Measurements from ENCODE around the gene USP47.
A peak's percentile ranks its signal among the peaks of the same experiment; 100 is the strongest.

Gene USP47

GRCh38 chr11:11843642-11844041, 1.9 kb downstream of the USP47 start:
- Mint-ChIP-seq H3K36me3 (ENCODE audit: low read depth) (peaks cover 5% of the 10 kb centered on the region), H3K27ac (no peak overlapping the region), H3K9me3 (no peaks in the 10 kb centered on the region), H3K4me3 (no peak overlapping the region), H3K4me1 (ENCODE audit: low read depth) (peaks cover 18% of the 10 kb centered on the region), H3K27me3 (no peaks in the 10 kb centered on the region)
- no peak for DNase-seq

GRCh38 chr11:11844272-11844671, 2.5 kb downstream of the USP47 start:
- DNase-seq, result no peak
- Mint-ChIP-seq H3K4me1 (ENCODE audit: low read depth) (peaks cover 25% of the 10 kb centered on the region), H3K9me3 (no peaks in the 10 kb centered on the region), H3K27ac (no peak overlapping the region), H3K36me3 (ENCODE audit: low read depth) (peaks cover 5% of the 10 kb centered on the region), H3K27me3 (no peaks in the 10 kb centered on the region), H3K4me3 (no peak overlapping the region)

- no peaks in the 10 kb centered on the region for H3K27me3 Mint-ChIP-seq
- peaks cover 5% of the 10 kb centered on the region for H3K36me3 Mint-ChIP-seq (ENCODE audit: low read depth)
- DNase-seq, result no peak
- H3K9me3 Mint-ChIP-seq, result no peaks in the 10 kb centered on the region
- H3K4me1 Mint-ChIP-seq (ENCODE audit: low read depth), result peaks cover 33% of the 10 kb centered on the region
- H3K27ac Mint-ChIP-seq, result no peak overlapping the region
- H3K4me3 Mint-ChIP-seq, result no peak overlapping the region
These were observed 3.3 kb downstream of the USP47 start for GRCh38 chr11:11845071-11845470.

DNA sequence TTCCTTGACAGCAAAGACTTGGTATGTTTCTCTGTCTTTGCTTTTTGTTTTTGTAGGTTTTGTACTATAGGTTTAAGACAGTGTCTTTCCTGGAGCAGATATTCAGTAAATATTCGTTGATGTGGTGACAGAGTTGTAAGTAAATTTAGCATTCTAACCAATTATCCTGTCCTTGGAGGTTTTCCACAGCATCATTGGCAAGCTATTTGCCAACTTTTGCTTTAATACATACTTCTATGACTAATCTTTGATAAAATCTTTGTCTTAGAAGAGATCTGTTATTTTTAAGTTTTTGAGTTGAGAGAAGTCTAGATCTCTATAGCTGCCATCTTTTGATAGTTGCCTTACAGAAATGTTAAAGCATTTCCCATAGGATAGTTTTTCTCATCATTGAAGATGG, 3.8 kb downstream of the USP47 start:
- Mint-ChIP-seq H3K27me3 (no peaks in the 10 kb centered on the region), H3K9me3 (no peaks in the 10 kb centered on the region), H3K4me1 (ENCODE audit: low read depth) (peaks cover 37% of the 10 kb centered on the region), H3K4me3 (no peak overlapping the region), H3K27ac (no peak overlapping the region), H3K36me3 (ENCODE audit: low read depth) (peaks cover 5% of the 10 kb centered on the region)
- DNase-seq, result no peak

GRCh38 chr11:11847082-11847481, 5.3 kb downstream of the USP47 start:
- Mint-ChIP-seq H3K4me1 (ENCODE audit: low read depth) (peaks cover 46% of the 10 kb centered on the region), H3K9me3 (no peaks in the 10 kb centered on the region), H3K36me3 (ENCODE audit: low read depth) (peaks cover 4% of the 10 kb centered on the region), H3K27ac (peak overlapping the region; percentile 50), H3K4me3 (peak overlapping the region; percentile 0), H3K27me3 (no peaks in the 10 kb centered on the region)
- DNase-seq, result no peak

GRCh38 chr11:11848891-11849746, 7.3 kb downstream of the USP47 start:
- no peaks in the 10 kb centered on the region for H3K27me3 Mint-ChIP-seq
- no peak overlapping the region for H3K4me3 Mint-ChIP-seq
- peaks cover 4% of the 10 kb centered on the region for H3K36me3 Mint-ChIP-seq (ENCODE audit: low read depth)
- peak overlapping the region; percentile 65 for H3K27ac Mint-ChIP-seq
- H3K9me3 Mint-ChIP-seq, result no peaks in the 10 kb centered on the region
- peaks cover 62% of the 10 kb centered on the region for H3K4me1 Mint-ChIP-seq (ENCODE audit: low read depth)
- DNase-seq, result peak; percentile 60

DNA sequence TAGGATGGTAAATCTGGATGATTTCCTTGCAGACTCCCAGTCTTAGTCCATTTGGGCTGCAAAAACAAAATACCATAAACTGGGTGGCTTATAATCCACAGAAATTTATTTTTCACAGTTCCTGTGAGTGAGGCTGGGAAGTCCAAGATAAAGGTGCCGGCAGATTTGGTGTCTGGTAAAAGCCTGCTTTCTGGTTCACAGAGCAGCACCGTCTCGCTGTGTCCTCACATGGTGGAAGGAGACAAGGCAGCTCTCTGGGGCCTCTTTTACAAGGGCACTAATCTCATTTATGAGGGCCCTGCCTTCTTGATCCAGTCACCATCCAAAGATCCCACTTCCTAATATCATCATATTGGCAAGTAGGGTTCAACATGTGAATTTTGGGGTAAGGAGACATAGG, 8.9 kb downstream of the USP47 start:
- H3K36me3 Mint-ChIP-seq (ENCODE audit: low read depth), result peaks cover 2% of the 10 kb centered on the region
- H3K4me1 Mint-ChIP-seq (ENCODE audit: low read depth), result peaks cover 71% of the 10 kb centered on the region
- no peak overlapping the region for H3K4me3 Mint-ChIP-seq
- no peak for DNase-seq
- no peaks in the 10 kb centered on the region for H3K27me3 Mint-ChIP-seq
- H3K9me3 Mint-ChIP-seq, result no peaks in the 10 kb centered on the region
- peak overlapping the region; percentile 11 for H3K27ac Mint-ChIP-seq

- H3K9me3 Mint-ChIP-seq, result no peaks in the 10 kb centered on the region
- peaks cover 2% of the 10 kb centered on the region for H3K36me3 Mint-ChIP-seq (ENCODE audit: low read depth)
- H3K27ac Mint-ChIP-seq, result peak overlapping the region; percentile 29
- H3K27me3 Mint-ChIP-seq, result no peaks in the 10 kb centered on the region
- DNase-seq, result no peak
- H3K4me3 Mint-ChIP-seq, result no peak overlapping the region
- H3K4me1 Mint-ChIP-seq (ENCODE audit: low read depth), result peaks cover 70% of the 10 kb centered on the region
These were observed 14.9 kb downstream of the USP47 start for GRCh38 chr11:11856638-11857037.

DNA sequence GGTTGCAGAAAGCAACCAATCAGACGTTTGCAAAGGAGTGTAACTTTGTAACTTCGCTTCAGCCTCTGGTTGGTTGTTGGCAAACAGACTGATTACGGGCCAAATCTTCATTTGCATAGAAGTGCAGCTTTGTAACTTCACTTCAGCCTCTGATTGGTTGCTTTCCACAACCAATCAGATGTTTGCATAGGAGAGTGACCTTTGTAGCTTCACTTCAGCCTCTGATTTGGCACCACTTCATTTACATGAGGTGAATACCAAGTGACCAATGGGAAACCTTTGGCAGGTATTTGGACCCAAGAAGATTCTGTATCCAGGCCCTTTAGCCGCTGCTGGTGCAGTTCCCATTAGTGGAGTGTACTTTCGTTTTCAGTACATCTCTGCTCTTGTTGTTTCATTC, 16.0 kb downstream of the USP47 start:
- Mint-ChIP-seq H3K36me3 (ENCODE audit: low read depth) (peaks cover 2% of the 10 kb centered on the region), H3K4me1 (ENCODE audit: low read depth) (peaks cover 68% of the 10 kb centered on the region), H3K4me3 (peak overlapping the region; percentile 37), H3K9me3 (no peaks in the 10 kb centered on the region), H3K27me3 (no peaks in the 10 kb centered on the region), H3K27ac (no peak overlapping the region)
- DNase-seq, result no peak

- Mint-ChIP-seq H3K9me3 (no peaks in the 10 kb centered on the region), H3K27me3 (no peaks in the 10 kb centered on the region), H3K36me3 (ENCODE audit: low read depth) (peaks cover 2% of the 10 kb centered on the region), H3K27ac (peak overlapping the region; percentile 45), H3K4me3 (no peak overlapping the region), H3K4me1 (ENCODE audit: low read depth) (peaks cover 64% of the 10 kb centered on the region)
- no peak for DNase-seq
These were observed 16.9 kb downstream of the USP47 start for GRCh38 chr11:11858676-11859075.

DNA sequence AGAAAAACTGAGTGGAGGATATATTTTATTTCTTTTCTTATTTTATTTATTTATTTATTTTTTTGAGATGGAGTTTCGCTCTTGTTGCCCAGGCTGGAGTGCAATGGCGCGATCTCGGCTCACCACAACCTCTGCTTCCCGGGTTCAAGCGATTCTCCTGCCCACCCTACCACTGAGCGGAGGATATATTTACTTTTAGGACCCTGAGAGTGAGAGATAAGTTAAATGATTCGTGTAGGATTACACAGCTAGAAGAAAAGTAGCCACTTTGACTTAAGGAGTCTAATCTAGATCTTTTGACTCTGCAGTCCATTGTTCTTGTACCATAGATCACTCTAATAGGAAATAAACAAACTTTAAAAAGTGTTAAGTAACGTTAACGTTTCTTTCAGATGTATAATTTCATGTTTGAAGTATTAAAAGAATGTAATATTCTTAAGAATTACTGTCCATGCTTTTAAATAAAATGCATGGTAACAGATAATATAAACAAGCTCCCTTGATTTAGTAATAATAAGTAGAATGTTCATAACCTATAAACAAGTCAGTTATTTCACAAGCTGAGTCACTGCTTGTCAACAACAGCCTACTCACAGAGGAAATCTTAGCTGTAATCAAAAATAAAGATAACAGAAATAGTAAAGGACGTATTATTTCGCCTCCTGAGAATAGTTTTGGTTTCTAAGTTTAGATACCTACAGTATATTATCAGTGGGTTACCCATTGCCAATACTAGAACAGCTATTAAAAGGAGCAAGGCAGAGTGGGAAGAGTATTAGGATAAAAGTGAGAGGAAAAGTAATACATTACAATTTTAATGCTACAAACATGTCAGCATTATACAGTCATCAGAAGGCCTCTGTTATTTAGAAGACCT, 18.6 kb downstream of the USP47 start:
- DNase-seq, result no peak
- Mint-ChIP-seq H3K36me3 (ENCODE audit: low read depth) (peaks cover 2% of the 10 kb centered on the region), H3K27ac (no peak overlapping the region), H3K4me3 (no peak overlapping the region), H3K9me3 (no peaks in the 10 kb centered on the region), H3K27me3 (no peaks in the 10 kb centered on the region), H3K4me1 (ENCODE audit: low read depth) (peaks cover 68% of the 10 kb centered on the region)

DNA sequence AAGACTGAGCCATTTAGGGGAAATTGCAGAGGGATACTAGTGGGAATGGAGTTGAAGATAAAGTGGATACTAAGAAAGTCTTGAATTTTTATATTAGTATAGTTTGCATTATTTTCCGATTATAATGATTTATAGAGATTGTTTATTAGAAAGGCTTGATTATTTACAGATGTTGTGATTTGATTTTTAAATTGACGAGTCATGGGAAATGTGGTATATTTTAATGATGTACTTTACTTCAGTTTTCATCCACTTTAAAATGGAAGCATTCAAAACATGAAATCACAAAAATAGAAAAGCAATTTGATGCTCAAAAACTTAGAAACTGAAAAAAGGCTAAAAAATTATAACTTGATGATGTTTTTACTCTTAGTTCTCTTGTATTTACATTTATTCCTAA, 21.2 kb downstream of the USP47 start:
- Mint-ChIP-seq H3K9me3 (peaks cover 6% of the 10 kb centered on the region), H3K4me3 (no peak overlapping the region), H3K27me3 (no peaks in the 10 kb centered on the region), H3K4me1 (ENCODE audit: low read depth) (peaks cover 68% of the 10 kb centered on the region), H3K27ac (no peak overlapping the region), H3K36me3 (ENCODE audit: low read depth) (peaks cover 21% of the 10 kb centered on the region)
- DNase-seq, result no peak

GRCh38 chr11:11864332-11864731, 22.6 kb downstream of the USP47 start:
- Mint-ChIP-seq H3K9me3 (peaks cover 6% of the 10 kb centered on the region), H3K4me3 (no peak overlapping the region), H3K36me3 (ENCODE audit: low read depth) (peaks cover 23% of the 10 kb centered on the region), H3K27me3 (no peaks in the 10 kb centered on the region), H3K27ac (peak overlapping the region; percentile 10), H3K4me1 (ENCODE audit: low read depth) (peaks cover 64% of the 10 kb centered on the region)
- no peak for DNase-seq

DNA sequence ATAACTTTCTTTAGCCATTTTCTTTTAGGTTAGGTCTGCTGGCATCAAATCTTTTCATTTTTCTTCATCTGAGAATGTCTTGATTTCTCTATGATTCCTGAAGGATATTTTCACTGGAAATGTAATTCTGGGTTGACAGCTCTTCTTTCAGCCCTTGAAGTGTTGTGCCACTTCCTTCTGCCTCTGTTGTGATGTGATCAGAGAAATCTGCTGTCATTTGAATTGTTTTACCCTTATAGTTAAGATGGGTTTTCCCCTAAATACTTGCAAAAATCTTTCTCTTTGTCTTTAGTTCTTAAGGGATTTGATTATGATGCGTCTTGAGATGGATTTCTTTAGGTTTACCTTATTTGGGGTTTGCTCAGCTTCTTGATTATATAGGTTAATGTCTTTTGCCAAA, 23.0 kb downstream of the USP47 start:
- Mint-ChIP-seq H3K27me3 (no peaks in the 10 kb centered on the region), H3K4me1 (ENCODE audit: low read depth) (peaks cover 66% of the 10 kb centered on the region), H3K36me3 (ENCODE audit: low read depth) (peaks cover 21% of the 10 kb centered on the region), H3K4me3 (no peak overlapping the region), H3K27ac (no peak overlapping the region), H3K9me3 (peaks cover 6% of the 10 kb centered on the region)
- no peak for DNase-seq

- Mint-ChIP-seq H3K9me3 (peaks cover 6% of the 10 kb centered on the region), H3K27me3 (no peaks in the 10 kb centered on the region), H3K4me3 (no peak overlapping the region), H3K36me3 (ENCODE audit: low read depth) (peaks cover 21% of the 10 kb centered on the region), H3K27ac (peak overlapping the region; percentile 63), H3K4me1 (ENCODE audit: low read depth) (peaks cover 67% of the 10 kb centered on the region)
- DNase-seq, result no peak
These were observed 23.7 kb downstream of the USP47 start for GRCh38 chr11:11865449-11865848.
